SKM-1 (cell line): Measurements from ENCODE around the gene MUC2.

Experiments used
- DNase-seq: peaks from one replicate; lab custom pipeline; 2025; ENCODE audit not compliant: unreplicated experiment; lab: John Stamatoyannopoulos, UW

Gene MUC2

DNA sequence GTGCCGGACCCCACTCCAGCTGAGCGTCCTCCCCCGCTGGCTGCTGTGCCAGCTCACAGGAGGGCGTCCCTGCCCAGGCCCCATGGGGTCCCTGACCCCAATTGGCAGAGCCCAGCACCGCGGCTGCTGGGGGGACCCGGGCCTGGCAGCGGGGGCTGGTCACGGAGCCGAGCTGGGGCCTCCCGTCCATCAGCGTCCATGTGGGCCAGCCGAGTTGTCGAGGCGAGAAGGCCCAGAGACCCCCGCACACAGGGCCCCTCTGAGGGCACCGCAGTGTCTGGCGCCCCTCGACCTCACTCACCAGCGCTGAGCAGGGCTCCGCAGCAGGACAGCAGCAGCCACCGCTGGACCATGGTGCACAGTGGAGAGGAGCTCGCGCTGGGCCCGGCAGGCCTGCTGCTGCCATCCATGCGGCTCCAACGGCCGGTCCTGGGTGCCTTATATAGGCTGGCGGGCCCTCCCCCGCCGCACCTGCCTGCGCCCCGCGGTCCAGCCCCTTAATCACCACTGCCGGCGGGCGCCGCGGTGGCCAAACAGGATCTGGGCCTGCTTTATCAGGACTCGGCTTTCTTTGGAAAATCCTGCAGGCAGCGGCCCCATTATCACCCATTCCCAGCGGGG, 38.3 kb upstream of the MUC2 start, which contains the start of gene MUC6:
Gene MUC6 (minus strand): TSS at position 416 of the 621 bp plus-strand sequence. CDS start 63 bp downstream, at position 353.
- no peak for DNase-seq

DNA sequence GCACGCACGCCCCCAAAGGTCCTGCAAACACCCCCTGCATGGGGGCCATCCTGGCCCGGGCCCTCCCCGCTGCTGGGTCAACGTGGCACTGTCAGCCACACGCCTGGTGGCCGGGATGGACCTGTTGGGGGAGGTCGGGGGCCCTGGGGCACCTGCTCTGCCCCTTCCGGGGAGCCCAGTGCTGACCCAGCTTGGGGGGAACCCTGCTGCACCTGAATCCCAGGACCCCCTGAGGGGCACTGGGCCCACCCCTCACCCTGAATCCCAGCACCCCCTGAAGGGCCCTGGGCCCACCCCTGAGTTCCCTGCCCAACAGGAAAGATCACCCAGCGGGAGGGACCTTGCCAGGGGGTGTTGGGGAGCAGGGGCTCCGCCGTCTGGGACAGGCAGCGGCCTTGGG, 37.7 kb upstream of the MUC2 start:
- no peak for DNase-seq

DNA sequence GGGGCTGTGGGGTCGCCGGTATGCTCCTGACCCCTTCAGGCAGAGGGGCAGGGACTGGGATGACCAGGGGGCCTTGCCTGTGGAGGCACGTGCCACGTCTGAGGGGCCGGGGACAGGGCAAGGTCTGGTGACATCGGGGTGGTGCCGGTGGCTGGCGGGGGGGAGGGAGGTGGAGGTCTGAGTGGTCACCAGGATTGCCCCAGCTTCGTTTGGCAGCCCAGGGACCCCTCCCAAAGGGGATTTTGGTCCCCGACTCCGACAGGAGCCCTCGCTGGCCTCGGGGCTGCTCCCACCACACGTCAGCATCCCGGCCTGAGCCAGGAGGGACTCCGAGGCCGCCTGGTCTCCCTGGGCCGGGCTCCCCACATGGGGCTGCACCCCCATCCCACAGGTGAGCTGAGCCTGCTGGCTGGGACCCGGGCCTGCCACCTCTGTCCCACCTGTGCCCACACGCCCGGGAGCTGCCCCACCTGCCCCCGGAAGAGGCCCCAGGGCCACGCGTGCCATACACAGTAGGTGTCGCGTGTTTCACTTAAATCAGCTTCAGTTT, 37.1 kb upstream of the MUC2 start:
- DNase-seq, result no peak

DNA sequence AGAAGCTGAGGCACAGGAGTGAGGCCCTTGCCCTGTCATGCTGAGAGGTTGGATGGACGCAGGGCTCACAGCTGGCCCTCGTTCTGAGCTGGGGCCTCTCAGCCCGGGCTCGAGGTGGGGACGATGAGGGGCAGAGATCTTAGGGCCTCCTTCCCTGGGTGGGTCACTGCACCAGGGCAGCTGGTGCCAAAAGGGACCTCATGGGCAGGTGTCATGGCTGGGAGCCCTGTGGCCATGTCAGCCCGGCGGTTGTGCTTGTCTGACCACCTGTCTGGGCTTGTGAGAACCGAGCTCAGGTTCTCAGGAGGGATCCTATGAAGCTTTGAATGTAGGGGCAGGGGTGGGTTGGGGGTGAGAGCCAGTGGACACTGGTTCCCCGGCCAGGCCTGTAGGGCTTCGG, 36.3 kb upstream of the MUC2 start:
- no peak for DNase-seq

DNA sequence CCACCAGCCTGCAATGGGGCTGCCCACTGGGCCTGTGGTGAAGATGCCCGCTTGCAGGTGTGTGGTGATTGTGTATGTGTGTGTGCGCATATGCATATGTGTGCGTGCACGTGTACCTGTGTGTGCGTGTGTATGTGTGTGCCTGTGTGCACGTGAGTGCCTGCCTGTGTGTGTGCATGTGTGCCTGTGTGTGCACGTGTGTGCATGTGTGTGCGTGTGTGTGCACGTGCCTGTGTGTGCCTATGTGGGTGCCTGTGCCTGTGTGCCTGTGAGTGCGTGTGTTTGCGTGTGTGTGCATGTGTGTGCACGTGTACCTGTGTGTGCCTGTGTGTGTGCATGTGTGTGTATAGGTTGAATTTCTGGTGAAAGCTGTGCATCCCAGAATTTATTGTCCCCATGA, 35.8 kb upstream of the MUC2 start:
- no peak for DNase-seq

DNA sequence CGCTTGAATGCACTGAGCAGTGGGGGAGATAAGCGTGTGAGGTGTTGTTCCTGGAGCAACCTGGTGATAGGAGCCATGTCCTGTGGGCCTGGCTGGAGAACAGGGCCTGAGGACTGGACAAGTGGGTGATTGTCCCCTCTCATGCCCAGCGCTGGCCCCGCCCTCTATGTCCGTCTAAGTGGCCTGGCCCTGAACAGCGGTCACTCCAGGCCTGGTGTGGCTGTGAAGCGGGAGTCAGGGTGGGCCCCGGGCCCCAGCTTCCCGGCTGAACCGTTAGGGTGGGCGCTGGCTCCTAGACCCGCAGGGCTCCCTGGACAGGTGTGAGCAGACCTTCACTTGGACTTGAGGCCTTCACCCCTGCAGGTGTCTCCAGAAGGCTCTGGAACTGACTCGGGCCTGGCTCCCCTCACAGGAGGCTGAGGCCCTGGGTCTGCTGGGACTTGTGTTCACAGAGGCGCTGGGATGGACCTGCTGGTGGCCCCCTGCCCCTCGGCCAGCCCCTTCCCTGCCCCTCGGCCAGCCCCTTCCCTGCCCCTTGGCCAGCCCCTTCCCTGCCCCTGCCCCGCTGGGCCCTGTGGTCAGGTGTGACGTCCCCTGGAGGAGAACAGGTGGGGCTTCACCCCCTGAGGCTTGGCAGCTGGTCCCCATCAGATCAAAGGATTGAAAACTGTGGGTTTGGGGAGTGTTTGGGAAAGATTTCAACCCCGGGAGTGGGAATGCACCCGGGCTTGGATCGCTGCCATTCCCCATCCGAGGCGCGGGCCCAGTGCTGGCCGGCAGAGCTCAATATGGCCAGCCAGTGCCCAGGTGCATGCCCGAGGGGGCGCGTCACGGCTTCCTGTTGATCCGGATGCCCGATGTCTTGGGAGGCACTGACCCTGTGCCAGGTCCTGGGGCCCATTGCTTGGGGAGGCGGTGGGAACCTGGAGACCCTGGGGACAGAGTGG, 34.9 kb upstream of the MUC2 start:
- no peak for DNase-seq

DNA sequence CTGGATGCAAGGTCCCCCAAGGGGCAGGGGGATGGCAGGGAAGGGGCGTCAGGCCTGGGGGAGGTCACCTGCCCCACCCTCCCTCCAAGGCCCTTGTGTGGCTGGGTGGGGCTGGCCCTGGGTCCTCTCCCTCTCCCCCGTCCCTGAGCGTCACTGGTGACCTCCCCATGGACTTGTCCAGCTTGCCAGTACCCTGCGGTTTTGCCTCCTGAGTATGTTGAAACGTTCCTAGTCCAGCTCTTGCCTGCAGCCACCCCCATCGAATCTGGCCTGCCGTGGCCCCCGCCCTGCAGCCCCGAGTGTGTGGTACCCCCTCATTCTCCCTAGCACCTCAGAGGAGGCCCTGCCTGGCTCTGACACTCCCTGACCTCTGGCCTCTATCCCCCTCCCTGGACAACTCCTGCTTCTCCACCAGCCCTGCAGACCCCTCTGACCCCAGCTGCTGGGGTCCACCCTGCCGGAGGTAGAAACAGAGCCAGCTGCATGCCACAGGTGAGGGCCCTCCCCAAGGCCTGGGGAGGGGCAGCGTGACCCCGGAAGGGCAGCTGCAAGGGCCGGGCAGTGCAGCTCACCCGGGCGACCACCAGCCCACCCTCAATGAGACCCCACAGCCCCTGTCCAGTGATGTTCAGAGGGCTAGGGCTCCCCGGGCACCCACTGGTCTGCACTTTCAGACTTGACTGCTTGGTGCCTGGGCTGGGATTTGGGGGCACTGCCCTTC, 34.1 kb upstream of the MUC2 start:
- DNase-seq, result no peak

DNA sequence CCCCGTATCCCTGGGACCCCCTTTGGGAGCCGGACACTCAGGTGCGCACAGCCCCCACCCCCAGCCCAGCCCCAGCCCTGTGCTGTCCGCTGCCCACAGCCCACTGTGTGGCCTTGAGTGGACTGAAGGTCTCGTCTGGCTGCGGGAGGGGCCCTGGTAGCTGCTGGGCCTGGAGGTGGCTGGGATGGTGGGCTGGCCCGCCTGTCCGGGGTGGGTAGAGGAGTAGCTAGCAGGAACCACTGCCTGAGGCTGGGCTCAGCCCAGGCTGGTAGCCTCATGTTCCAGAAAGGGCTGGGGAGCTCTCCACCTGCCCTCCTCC, 33.6 kb upstream of the MUC2 start:
- no peak for DNase-seq

DNA sequence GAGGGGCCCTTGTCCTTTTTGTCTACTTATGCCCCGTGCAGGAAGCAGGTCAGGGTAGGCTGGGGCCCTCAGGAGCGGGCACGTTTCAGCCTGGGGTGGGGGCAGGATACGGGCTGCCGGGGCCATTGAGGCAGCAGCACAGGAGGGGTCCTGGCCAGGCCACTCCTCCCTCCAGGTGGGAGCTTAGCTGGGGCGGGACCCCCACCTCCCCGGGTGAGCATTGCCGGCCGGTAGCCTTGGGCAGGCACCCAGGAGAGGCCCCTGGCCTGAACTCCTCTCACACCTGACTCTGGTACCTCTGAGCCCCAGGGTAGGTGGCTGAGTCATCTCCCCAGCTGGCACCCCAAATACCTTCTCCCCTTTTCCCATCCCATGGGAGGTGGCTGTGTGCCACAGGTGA, 33.2 kb upstream of the MUC2 start:
- DNase-seq, result no peak

DNA sequence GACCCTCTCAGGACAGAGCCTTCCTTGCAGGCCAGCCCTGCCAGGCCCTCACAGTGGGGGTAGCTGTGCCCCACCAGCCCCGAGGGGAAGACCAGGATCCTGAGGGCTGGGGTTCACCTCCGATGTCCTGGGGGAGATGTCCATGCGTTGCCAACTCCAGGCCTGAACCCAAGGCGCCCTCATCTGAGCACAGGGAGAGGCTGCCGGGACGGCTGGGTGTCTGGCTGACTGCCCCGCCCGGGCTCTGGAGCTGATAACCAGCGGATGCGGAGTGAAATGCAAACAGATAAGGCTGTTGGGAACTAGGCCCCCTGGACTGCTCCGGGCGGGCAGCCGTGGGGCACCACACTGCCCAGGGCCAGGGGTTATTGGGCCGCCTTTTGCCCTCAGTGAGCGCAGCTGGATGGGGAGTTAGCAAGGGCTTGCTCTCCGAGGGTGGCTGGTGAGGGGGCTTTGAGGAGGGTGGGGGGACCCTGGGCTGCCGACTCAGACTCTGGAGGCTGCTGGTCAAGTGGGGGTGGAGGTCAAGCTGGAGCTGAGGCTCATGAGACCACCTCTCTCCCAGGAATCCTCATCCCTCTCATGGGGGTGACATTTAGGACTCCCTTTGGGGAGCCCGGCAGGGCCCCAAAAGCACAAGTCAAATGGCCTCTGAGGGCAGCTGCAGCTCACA, 32.6 kb upstream of the MUC2 start:
- DNase-seq, result no peak

DNA sequence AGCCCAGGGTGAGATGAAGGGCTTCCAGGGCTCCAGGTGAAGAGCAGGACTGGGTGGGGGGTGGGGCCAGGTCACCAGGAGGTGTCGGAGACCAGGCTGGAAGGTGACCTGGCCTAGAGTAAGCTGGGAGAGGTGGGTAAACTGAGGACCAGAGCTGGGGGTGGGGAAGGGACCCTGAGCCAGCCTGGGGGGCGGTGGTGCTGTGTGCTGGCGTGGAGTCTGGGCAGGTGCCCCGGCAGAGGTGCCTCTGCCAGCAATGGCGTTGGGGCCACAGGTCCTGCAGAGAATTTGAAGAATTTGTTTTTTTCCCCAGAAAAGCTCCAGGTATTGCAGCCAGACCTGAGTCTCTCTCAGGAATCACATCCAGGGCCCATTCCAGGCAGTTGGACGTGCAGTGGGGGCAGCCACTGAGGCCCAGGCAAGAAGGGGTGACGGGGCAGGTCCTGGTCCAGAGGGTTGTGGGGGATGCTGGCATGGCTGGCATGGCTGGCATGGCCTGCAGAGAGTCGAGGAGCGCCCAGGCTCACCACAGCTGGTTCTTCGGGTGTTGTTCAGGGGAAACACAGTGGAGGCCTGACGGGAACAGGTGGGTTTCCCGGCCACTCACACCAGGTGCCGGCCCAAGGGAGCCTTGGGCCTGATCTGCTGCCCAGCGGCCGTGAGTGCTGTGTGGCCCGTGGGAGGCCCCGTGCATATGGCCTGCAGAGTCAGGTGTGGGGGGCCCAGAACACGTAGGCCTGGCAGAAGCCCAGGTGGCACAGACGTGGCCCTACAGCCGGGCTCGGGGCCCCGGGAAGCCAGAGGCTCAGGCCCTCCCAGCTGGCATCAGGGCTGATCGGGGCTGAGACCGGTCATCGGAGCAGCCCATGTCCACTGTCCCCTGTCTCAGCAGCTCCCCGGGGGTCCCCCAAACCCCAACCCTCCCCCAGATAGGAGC, 31.8 kb upstream of the MUC2 start:
- DNase-seq, result no peak

DNA sequence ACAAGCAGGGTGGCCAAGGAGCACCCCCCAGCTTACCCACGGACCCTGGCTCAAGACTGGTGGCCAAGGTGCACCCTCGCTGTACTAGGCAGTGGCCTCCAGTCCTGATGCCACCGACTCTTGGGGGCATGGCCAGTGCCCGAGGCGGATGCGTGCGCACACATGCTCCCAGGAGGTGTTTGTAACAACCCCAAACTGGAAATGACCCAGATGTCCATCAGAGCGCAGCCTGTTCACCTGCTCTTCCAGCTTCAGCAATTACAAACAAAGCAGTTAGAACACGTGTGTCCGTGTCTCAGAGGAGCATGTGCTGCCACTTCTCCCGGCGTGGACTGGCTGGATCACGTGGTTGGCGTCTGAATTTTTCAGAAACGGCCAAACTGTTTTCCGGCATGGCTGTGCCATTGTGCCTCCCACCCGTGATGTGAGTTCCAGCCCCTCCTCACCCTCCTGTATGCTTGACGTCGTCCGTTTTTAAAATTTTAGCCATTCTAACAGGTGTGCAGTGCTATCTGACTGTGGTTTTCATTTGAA, 31.0 kb upstream of the MUC2 start:
- no peak for DNase-seq

DNA sequence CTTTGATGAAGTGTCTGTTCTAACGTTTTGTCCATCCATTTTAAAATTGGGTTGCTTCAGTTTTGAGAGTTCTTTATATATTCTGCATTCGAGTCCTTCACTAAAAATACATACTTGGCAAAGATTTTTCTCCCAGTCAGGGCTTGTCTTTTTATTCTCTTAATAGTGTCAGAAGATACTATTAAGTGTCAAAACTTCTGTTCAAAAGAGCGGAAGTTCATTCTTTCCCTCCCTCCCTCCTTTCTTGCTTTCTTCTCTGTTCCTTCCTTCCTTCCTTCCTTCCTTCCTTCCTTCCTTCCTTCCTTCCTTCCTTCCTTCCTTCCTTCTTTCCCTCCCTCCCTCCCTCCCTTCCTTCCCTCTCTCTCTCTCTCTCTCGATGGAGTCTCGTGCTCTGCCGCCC, 30.5 kb upstream of the MUC2 start:
- DNase-seq, result no peak

DNA sequence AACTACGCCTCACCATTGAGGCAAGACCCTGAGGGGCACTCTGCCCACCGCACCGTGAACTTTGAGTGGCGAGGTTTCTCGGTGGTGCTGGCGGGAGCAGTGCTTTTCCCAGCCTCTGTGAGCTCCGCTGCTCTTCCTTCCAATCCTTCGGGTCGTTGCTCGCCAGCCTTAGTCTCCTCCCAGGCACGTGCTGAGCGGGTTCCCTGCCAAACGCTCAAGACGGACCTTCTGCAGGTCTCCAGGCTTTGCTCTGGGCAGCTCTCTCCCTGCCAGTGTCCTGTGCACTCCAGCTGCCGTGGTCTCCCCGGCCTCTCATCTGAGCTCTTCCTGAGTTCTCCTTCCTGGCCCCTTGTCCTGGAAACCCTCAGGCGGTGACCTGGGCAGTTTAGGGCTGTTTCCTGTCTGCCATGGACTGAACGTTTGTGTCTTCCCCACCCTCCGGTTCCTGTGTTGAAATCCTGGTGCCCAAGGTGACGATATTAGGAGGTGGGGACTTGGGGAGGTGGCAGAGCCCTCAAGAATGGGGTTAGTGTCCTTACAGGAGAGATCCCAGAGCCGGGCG, 27.0 kb upstream of the MUC2 start:
- DNase-seq, result no peak

DNA sequence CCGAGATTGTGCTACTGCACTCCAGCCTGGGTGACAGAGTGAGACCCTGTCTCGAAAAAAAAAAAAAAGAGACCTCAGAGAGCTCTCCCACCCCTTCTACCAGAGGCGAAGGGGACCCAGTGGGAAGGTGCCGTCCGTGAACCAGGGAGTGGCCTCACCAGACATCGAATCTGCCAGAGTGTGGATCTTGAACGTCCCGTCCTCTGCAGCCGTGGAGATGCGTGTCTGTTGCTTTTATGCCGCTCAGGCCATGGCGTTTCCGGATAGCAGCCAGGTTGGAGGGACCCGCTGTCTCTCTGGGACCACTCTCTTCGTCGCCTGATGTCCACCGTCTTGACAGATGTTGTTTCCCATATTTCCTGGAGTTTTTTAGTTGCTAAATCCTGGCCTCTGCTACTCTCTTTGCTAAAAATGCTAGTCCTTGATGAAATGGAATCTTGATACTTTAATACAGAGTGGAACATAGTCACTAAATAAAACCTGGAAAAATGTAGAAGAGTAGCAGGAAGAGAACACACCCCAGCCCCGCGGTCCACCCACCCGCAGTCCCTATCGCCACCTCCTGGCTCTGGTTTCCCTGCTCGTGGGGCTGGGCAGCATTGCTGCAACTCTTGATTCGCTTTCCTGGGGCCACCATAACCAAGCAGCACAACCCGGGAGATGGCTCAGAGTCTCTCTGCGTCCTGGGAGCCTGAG, 26.2 kb upstream of the MUC2 start:
- DNase-seq, result no peak

DNA sequence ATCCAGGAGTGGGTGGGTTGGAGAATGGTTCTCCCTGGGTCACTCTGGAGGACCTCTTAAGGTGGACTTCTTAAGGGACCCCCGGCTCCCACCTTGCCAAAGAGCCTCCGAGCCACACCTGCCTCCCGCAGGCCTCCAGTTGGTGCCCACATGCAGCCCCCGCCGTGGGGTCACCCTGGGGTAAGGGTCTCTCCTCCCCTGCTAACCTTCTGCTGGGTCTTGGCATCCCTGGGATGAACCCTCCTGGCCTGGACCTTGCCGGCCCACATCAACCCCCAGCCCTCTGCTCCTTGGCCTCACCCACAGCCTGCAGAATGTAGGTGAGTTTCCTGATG, 25.6 kb upstream of the MUC2 start:
- DNase-seq, result no peak

DNA sequence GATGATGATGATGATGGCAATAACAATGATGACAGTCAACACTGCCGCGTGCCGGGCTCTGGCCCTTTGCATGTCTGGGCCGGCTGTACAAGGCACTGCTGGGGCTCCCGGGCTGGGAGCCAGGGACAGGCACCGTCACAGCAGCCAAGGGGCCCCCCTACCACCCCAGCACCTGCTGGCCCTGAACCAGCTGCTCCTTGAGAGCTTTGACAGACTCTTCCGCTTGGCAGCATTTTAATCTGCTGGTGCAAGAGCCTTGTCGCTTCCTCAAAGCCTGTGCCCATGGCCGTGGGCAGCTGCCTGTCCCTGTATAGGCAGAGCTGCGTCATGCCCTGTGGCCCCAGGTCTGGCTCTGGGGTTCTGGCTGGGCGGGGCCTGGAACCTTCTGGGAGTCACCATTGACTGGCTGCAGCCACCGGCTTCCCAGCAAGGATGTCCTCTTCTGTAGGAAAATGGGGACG, 25.2 kb upstream of the MUC2 start:
- DNase-seq, result no peak

DNA sequence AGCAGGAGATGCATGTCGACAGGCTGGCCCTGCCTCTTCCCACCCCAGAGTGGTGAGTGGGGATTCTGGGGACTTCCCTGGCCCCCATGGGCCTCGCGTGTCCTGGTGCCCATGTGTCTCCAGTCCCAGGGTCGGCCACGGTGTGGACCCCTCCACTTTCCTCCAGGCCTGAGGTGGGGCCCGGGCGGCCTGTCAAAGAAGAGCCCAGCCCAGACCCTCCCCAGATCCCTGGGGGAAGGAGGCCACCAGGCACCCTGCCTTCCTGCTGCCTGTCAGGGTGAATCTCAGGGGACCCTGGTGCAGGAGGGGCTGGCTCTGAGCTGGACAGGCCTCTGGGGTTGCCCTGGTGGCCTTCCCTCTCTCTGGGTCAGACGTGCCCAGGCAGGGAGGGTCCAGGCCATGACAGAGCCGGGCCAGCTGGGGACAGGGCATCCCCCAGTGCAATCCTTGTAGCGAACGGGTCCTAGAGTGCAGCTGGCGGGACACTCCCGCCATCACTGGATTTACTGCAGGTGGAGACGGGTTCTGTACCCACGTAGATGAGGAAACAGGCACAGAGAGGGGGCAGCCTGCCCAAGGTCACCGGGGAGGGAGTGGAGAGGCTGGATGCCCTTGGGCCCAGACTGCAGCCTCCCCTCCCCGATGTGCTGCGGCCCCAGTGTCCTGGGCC, 24.6 kb upstream of the MUC2 start:
- DNase-seq, result no peak
